Measurements from ENCODE around the gene TNMD. TPM values are rescaled to one million over a fixed set of nuclear protein-coding genes. Genes with fewer than 3 reads are reported as not detected.

The TNMD gene
- total and polyA plus RNA-seq, 10 of the 15 experiments (the other 5 are each of a cell fraction or from before 2014, with no cell fraction given): not detected

DNA sequence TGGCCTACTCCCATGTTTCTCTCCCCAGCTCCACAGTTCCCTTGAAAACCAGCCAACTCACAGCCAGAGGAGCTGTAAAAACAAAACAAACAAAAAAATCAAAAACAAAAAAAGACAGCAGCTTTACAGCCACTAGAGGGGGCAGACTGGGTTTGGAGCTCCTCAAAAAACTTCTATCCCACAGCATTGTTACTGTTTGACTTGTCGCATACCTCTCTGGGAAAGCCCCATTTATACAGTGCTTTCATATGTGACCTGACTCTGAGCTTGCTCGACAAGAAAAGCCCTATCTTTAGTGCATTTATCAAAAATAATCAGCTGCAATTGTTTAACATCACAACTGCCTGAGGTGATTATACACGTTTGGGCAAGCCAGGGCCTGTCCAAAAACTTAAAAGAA, 30.3 kb downstream of the TNMD start (continued):
- TF ChIP-seq ZNF384 (IDR thresholded peaks at IDR 0.05; ENCODE audit: borderline replicate concordance, low read depth, low read length): peak; percentile 36; the same call in 1 of the 2 replicates
- TF ChIP-seq ZBTB33 (IDR thresholded peaks at IDR 0.05): no peak

- SMC1A ChIA-PET (ENCODE audit: uncharacterized antibody, unreplicated experiment): no interaction called here
- no peak for TF ChIP-seq NFYB (IDR thresholded peaks at IDR 0.05; ENCODE audit: insufficient read depth, low read depth, low read length)
- no peak overlapping the region for H3K4me2 ChIP-seq (ENCODE audit: control insufficient read depth, insufficient read depth)
- peaks cover 5% of the 10 kb centered on the region; the same call in 1 of the 2 replicates for H3K4me1 ChIP-seq (ENCODE audit: control insufficient read depth, insufficient read depth, low read length)
- no peak for FAIRE-seq
- no peaks in the 10 kb centered on the region; the same call in 2 of the 3 replicates for H3K9me3 ChIP-seq (replicated peaks; ENCODE audit: control insufficient read depth, insufficient read depth, low read length)
- H3K79me2 ChIP-seq (ENCODE audit: control insufficient read depth, insufficient read depth, low read length): no peaks in the 10 kb centered on the region
- no peak overlapping the region for H3K4me3 ChIP-seq
- WGBS (ENCODE audit: insufficient coverage, insufficient replicate concordance, low lambda C conversion rate, missing lambda C conversion rate): 55% methylated on average over 4 of the region's 4 CpGs
- no peak overlapping the region for H3K9ac ChIP-seq (ENCODE audit: control insufficient read depth, insufficient read depth, low read length)
- no peak for ATAC-seq
- CTCF ChIA-PET: no interaction called here
- in situ Hi-C loops (cut with MboI): no loop called here
- H3K27ac ChIP-seq (ENCODE audit: control insufficient read depth, insufficient read depth): no peak overlapping the region
- POLR2A ChIA-PET: no interaction called here
- no peak overlapping the region for H2AFZ ChIP-seq (ENCODE audit: control insufficient read depth, low read depth, low read length)
- no peaks in the 10 kb centered on the region for H3K27me3 ChIP-seq (replicated peaks in 1 of 2; ENCODE audit: control insufficient read depth in 2 of 2, insufficient read depth in 2 of 2, low read length in 1 of 2)
- RAD21 ChIA-PET (ENCODE audit: unreplicated experiment): no interaction called here
- DNase-seq (ENCODE audit: low read depth, low spot score): no peak
- H4K20me1 ChIP-seq (ENCODE audit: control insufficient read depth, insufficient read depth): no peaks in the 10 kb centered on the region
- no peaks in the 10 kb centered on the region for H3K36me3 ChIP-seq (ENCODE audit: control insufficient read depth in 2 of 2, insufficient read depth in 2 of 2, low read length in 1 of 2)
- no TSS peak for BruUV-seq (replicated peaks)
- intact Hi-C loops (cut with micrococcal nuclease; ENCODE audit: unreplicated experiment): no loop called here
Observed at GRCh38 chrX:100623001-100623400, 38.3 kb downstream of the TNMD start.

Measured in GM12878 (cell line).